GM12865 (cell line): ENCODE data around the gene TMEM63A.

Source experiments
- DNase-seq: peaks from one replicate; pipeline ENCODE4 v3.0.0; 2010; ENCODE audit warnings: low read depth
- H3K4me3 ChIP-seq: 2 replicates; pipeline ENCODE4 v1.5.1; 2011; ENCODE audit warnings: mild to moderate bottlenecking, low read depth, low read length, control low read depth
- TF ChIP-seq, protein P1 (sequence below): IDR thresholded peaks from 2 replicates; pipeline ENCODE4 v1.5.1; 2011; ENCODE audit warnings: low read length, control low read depth, low read depth, inconsistent platforms; ENCODE audit not compliant: insufficient read depth; ENCODE audit errors: missing control alignments

Gene TMEM63A

DNA sequence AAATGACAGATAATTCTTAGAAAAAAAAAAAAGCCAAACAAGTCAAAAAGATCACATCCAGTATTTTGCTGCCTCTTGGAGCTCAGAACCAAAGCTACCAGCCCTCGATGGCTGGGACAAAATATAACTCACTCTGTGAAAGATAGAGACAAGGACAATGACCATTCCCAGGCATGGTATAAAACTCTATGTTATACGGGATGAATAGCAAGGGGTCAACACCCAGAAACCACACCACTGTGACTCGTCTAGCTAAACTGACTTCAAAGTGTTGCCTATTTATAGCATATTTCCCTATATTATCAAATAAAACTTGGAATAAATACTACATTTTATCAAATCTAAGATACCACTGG is 10.1 kb downstream of the TMEM63A start:
- TF ChIP-seq, protein P1, sequence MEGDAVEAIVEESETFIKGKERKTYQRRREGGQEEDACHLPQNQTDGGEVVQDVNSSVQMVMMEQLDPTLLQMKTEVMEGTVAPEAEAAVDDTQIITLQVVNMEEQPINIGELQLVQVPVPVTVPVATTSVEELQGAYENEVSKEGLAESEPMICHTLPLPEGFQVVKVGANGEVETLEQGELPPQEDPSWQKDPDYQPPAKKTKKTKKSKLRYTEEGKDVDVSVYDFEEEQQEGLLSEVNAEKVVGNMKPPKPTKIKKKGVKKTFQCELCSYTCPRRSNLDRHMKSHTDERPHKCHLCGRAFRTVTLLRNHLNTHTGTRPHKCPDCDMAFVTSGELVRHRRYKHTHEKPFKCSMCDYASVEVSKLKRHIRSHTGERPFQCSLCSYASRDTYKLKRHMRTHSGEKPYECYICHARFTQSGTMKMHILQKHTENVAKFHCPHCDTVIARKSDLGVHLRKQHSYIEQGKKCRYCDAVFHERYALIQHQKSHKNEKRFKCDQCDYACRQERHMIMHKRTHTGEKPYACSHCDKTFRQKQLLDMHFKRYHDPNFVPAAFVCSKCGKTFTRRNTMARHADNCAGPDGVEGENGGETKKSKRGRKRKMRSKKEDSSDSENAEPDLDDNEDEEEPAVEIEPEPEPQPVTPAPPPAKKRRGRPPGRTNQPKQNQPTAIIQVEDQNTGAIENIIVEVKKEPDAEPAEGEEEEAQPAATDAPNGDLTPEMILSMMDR, result no peak
- no peak overlapping the region for H3K4me3 ChIP-seq
- no peak for DNase-seq

DNA sequence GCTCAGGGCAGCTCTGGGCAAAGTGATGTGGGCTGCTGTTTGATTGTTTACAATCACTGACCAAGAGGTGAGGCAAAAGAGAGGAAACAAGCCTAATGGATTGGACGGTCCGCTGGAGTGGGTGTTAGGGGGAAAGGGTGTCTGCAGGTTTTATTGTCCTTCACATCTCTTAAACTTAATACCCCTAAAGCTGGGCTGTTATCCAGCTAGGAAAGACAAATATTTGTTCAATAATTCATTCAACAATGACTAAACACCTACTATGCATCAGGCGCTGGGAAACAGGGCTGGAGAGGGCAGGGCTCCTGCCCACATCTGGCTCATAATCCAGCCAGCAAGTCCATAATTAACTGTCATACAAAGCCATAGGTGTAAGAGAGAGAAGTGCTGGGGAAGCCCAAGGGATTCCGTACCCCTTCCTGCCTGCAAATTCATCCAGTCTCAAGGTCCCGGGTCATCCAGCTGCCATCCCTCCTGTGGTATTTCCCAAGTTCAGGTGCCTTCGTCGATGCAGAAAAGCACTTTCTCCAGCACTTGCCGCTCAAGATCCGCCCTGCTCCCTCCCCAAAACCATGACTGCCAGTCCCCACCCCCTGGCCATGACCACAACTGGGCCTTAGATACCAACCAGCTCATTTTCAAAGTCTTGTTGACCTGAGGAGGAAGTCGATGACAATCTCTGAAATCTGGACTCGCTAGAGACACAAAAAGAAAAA is 10.7 kb downstream of the TMEM63A start:
- H3K4me3 ChIP-seq, result no peak overlapping the region
- TF ChIP-seq, protein P1, result no peak
- DNase-seq, result no peak

DNA sequence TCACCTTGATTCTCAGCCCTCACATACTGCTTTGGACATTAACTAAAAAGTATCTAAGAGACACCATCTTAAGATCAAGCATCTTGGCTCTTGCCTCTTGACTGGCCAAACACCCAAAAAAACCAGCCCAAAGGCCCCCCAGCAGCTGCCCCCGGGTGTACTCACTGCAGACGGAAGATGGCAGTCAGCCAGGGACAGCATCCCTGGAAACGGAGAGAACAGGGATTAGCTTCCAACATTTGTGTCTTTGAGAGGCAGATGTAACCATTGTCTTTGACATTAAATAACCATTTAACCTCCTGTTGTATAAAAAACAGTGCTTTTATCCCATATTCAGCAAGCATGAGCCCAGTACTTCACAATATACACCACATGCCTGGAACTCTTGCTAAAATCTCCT is 11.3 kb downstream of the TMEM63A start:
- TF ChIP-seq, protein P1, result no peak
- no peak for DNase-seq
- no peak overlapping the region for H3K4me3 ChIP-seq

DNA sequence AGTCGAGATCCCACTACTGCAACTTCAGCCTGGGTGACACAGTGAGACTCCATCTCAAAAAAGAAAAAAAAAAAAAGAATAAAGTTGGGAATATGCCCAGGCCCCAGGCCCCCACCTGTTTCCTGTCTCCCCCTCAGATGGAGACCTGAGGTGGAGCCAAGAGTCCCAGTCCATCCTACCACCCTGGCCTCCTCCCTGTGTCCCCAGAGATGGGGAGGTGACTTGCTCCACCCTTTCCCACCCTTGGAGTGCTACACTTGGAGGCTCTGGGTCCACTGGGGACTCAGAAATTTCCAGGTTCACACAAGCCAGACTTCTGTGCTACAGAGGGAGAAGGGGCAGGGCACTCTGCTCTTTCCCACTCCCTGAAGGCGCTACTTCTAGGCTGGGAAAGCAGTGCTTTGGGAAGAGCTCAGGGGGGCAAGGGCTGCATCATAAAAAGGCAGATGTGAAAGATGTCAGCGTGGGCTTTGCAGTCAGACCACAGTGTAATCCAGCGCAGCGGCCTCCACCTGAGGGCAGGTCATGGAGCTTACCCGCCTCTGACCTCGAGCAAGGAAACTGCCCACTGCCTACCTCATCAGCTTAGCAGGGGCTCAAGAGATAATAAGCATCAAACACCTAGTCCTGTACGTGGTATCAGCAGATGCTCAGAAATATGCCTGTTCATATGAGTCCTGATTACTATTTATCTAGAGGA is 13.4 kb downstream of the TMEM63A start:
- TF ChIP-seq, protein P1, result no peak
- no peak overlapping the region for H3K4me3 ChIP-seq

DNA sequence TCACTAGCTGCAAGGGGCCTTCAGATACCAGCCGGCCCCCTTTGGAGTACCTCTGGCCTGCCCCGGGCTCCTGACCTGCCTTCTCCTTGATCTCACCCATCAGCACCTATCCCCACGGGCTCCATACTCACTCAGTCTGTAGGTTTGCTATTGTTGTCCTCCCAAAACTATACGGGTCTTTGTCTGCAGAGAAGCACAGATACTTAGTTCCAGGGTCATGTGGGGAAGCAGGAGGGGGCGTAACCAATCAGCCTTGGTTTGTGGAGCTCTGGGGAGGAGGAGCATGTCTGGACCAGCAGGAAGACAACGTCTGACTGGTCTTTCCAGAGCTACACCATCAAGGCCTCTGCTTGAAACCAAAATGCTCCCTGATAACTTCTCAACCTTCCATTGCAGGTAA is 15.2 kb downstream of the TMEM63A start:
- H3K4me3 ChIP-seq, result no peak overlapping the region
- TF ChIP-seq, protein P1, result no peak
- no peak for DNase-seq

More for the DNA sequence above, 13.4 kb downstream of the TMEM63A start:
- no peak for DNase-seq

DNA sequence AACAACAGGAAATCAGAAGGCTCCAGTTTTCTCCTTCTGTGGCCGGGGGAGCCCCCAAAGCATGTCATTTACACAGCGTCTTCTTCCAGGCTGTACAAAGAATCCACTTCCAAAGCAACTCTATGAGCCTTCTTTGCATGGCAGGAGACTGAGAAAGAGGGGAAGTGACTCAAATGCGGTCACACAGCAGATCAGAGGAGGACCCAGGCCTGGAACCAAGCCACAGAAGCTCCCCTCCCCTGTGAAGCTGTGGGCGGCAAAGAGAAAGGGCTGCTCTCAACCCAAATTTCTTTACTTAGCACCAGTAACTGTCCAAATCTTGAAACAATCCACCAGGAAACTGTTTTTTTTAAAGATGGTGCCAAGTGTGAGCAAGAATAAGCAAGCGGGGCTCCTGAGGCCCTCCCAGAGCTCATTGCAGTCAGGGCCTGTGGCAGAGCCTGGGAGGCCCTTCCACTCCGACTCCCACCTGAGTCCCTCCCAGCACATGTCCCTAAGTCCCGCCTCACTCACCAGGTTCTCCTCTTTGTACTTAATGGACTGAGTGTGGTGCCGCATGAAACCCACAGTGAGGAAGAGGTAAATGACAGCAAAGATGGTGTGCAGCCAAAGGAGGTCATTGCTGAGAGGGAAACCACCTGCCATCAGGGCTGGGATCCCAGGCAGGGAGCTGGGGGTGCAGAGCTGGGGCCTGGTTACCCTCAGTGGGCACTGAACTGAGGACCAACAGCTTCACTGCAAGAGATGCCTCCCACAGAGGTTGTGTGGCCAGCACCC is 15.9 kb downstream of the TMEM63A start:
- TF ChIP-seq, protein P1, result no peak
- no peak overlapping the region for H3K4me3 ChIP-seq
- DNase-seq, result no peak
